ENCODE data around the gene EYA2.
"Not testable (repeated sequence)": the region's sequence is repeated elsewhere in the genome, so short reads cannot be mapped to it uniquely, and the experiment has no call there.

The EYA2 gene

DNA sequence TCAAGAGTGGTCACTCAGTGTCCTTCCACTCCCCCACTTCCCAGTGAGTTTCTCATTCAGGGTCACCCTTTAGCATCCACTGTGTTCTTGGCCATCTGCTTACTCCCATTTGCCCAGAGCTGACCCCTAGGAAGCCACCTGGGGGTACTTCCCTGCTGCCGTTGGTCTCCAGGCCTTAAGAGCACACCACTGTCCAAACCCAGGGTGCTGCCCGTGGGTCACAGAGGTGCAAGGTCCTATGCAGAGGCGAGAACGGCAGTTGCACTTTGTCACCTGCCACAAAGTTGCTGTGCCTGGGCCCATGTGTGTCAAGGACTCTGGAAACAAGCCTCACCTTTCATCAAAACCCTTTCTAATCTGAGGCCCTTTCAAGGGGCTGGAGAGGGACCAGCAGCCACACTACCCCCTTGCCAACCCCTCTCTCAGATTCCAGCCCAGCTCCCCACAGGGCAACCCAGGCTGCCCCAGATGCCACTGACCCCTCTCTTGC is 270.8 kb downstream of the EYA2 start:
- H3K4me3 ChIP-seq (ENCODE audit: low read depth, low read length): no peak overlapping the region
- TF ChIP-seq, protein P1, sequence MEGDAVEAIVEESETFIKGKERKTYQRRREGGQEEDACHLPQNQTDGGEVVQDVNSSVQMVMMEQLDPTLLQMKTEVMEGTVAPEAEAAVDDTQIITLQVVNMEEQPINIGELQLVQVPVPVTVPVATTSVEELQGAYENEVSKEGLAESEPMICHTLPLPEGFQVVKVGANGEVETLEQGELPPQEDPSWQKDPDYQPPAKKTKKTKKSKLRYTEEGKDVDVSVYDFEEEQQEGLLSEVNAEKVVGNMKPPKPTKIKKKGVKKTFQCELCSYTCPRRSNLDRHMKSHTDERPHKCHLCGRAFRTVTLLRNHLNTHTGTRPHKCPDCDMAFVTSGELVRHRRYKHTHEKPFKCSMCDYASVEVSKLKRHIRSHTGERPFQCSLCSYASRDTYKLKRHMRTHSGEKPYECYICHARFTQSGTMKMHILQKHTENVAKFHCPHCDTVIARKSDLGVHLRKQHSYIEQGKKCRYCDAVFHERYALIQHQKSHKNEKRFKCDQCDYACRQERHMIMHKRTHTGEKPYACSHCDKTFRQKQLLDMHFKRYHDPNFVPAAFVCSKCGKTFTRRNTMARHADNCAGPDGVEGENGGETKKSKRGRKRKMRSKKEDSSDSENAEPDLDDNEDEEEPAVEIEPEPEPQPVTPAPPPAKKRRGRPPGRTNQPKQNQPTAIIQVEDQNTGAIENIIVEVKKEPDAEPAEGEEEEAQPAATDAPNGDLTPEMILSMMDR (IDR thresholded peaks at IDR 0.05; ENCODE audit: insufficient read depth, low read depth, low read length, missing control alignments): no peak
- no peak for DNase-seq (ENCODE audit: low read depth)

DNA sequence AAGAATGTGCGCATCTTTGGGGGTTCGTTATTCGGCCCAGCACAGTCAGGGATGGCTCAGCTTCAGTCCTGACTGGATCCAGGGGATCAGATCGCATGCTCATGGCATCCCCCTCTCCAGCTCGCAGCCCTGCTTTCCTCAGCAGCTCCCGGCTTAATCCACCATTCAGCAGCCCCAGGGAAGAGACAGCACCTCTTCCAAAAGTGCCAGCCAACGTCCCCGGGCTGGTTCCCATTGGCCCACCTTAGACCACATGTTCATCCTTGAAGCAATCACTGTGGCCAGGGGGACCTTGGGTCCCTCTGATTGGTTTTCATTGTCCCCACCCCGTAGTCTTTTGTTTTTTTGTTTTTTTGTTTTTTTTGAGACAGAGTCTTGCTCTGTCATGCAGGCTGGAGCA is 273.2 kb downstream of the EYA2 start:
- DNase-seq (ENCODE audit: low read depth): no peak
- no peak overlapping the region for H3K4me3 ChIP-seq (ENCODE audit: low read depth, low read length)
- TF ChIP-seq, protein P1 (IDR thresholded peaks at IDR 0.05; ENCODE audit: insufficient read depth, low read depth, low read length, missing control alignments): no peak

DNA sequence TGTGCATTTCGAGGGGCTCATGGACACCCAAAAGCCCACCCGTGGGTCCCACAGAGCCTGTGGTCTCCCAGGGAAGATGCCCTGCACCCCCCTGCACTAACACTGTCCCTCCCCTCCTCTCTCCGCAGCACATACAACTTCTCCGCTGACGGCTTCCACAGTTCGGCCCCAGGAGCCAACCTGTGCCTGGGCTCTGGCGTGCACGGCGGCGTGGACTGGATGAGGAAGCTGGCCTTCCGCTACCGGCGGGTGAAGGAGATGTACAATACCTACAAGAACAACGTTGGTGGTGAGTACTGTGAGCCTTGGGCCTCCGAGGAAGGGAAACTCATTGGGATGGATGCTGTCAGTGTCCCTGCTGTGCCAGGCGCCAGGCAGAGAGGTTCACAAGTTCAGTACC is 277.9 kb downstream of the EYA2 start:
- no peak overlapping the region for H3K4me3 ChIP-seq (ENCODE audit: low read depth, low read length)
- TF ChIP-seq, protein P1 (IDR thresholded peaks at IDR 0.05; ENCODE audit: insufficient read depth, low read depth, low read length, missing control alignments): no peak
- no peak for DNase-seq (ENCODE audit: low read depth)

DNA sequence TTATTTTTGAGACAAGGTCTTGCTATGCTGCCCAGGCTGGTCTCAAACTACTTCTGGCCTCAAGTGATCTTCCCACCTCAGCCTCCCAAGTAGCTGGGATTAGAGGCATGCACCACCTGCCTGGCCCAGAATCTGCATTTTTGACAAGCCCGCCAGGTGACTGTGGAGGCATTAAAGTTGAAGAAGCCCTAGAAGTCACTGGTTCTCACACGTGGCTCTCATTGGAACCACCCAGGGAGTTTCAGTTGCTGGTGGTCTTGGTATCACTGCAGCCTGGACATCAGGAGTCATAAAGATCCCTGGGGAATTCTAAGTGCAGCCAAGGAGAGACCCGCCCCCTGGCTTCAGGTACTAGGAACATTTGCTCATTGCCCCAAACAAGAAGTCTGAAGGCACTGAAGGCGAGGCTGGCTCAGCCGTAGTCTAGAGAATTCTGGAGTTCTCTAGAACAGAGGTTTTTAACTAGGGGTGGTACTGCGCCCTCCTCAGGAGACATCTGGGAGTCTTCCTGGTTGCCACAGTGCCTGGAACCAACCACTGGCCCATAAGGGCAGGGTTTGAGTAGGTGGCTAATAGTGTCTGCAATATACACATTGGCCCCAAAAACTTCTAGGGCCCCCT is 279.1 kb downstream of the EYA2 start:
- no peak overlapping the region for H3K4me3 ChIP-seq (ENCODE audit: low read depth, low read length)
- TF ChIP-seq, protein P1 (IDR thresholded peaks at IDR 0.05; ENCODE audit: insufficient read depth, low read depth, low read length, missing control alignments): no peak
- DNase-seq (ENCODE audit: low read depth): no peak

DNA sequence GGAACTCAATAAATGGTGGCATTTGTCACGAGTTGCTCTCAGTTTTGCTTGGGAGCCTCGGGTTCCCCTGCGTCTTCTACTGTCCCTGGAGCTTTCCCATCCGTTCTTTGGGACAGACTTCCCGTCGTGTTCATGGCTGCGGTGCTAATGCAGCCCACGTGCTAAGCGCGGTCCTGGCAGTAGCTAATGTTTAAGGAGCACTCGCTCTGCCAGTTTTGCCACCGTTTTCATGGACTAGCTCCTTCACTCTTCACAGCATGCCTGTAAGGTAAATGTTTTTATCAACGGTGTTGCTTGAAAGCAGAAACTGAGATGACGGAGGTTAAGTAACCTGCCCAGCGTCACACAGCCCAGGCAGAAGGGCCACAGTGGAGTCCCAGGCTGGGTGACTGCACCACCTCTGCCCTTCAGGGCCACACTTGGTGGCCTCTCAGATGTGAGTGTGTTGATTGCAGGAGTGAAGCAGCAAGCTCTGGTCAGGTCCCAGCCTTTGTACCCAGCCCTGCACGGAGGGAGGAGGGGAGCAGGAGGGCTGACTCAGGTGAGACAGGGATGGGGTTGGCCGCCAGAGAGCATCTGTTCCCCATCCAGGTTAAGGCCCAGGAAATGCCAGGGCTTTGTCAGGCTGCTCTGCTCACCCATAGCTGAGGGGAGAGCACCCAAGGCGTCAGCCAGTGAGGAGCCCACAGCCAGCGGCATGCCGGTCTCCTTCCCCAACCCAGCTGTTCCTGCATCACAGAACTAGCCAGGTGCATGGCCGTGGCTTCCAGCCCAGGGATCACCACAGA is 280.0 kb downstream of the EYA2 start:
- H3K4me3 ChIP-seq (ENCODE audit: low read depth, low read length): no peak overlapping the region
- TF ChIP-seq, protein P1 (IDR thresholded peaks at IDR 0.05; ENCODE audit: insufficient read depth, low read depth, low read length, missing control alignments): no peak
- no peak for DNase-seq (ENCODE audit: low read depth)

DNA sequence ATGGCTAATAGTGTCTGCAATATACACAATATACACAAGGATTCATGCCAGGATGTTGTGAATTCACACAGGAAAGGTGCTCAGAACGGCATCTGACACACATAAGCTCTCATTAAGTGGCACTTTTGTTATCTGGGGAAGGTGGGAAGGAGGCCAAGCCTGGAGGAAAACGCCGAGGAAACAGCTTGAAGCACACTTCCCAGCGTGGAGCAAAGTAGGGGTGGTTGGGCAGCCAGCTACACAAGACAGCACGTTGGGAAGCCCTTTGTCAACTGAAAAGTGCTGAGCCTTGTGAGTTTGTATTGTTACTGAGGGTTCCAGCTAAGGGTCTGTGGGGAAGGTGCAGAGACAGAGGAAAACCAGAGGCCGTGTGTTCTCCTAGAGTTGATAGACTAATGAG is 280.9 kb downstream of the EYA2 start:
- no peak for DNase-seq (ENCODE audit: low read depth)
- no peak overlapping the region for H3K4me3 ChIP-seq (ENCODE audit: low read depth, low read length)
- TF ChIP-seq, protein P1 (IDR thresholded peaks at IDR 0.05; ENCODE audit: insufficient read depth, low read depth, low read length, missing control alignments): no peak

DNA sequence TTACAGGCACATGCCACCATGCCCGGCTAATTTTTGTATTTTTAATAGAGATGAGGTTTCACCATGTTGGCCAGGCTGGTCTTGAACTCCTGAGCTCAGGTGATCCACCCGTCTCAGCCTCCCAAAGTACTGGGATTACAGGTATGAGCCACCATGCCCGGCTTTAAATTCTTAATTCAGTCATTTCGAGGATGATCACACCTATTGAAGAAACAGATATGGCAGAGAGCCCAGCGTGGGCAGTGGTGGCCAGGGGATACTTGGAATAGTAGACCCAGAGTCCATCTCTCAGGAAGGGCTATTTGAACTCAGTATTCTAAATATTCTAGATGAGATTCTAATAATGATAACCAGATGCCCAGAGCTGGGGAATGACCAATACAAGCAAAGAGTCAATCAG is 281.6 kb downstream of the EYA2 start:
- not testable (repeated sequence) for DNase-seq (ENCODE audit: low read depth); H3K4me3 ChIP-seq (ENCODE audit: low read depth, low read length)
